ENCODE results near the gene CTSE.

- TF ChIP-seq, protein P1, sequence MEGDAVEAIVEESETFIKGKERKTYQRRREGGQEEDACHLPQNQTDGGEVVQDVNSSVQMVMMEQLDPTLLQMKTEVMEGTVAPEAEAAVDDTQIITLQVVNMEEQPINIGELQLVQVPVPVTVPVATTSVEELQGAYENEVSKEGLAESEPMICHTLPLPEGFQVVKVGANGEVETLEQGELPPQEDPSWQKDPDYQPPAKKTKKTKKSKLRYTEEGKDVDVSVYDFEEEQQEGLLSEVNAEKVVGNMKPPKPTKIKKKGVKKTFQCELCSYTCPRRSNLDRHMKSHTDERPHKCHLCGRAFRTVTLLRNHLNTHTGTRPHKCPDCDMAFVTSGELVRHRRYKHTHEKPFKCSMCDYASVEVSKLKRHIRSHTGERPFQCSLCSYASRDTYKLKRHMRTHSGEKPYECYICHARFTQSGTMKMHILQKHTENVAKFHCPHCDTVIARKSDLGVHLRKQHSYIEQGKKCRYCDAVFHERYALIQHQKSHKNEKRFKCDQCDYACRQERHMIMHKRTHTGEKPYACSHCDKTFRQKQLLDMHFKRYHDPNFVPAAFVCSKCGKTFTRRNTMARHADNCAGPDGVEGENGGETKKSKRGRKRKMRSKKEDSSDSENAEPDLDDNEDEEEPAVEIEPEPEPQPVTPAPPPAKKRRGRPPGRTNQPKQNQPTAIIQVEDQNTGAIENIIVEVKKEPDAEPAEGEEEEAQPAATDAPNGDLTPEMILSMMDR (IDR thresholded peaks at IDR 0.05) = no peak
- TF ChIP-seq EZH2 (IDR thresholded peaks at IDR 0.05; ENCODE audit: borderline replicate concordance, insufficient read depth, low read depth, low read length, poor library complexity, severe bottlenecking) = no peak
Measured at GRCh38 chr1:206015071-206015470, 8.6 kb downstream of the CTSE start.

Measured in B cell (primary cell).